NCI-H69 (cell line): ENCODE data around the gene CYP46A1.
A peak's percentile ranks its signal among the peaks of the same experiment; 100 is the strongest.

Experiments
- DNase-seq: peaks from one replicate; lab custom pipeline; 2025; lab: John Stamatoyannopoulos, UW

The CYP46A1 gene

DNA sequence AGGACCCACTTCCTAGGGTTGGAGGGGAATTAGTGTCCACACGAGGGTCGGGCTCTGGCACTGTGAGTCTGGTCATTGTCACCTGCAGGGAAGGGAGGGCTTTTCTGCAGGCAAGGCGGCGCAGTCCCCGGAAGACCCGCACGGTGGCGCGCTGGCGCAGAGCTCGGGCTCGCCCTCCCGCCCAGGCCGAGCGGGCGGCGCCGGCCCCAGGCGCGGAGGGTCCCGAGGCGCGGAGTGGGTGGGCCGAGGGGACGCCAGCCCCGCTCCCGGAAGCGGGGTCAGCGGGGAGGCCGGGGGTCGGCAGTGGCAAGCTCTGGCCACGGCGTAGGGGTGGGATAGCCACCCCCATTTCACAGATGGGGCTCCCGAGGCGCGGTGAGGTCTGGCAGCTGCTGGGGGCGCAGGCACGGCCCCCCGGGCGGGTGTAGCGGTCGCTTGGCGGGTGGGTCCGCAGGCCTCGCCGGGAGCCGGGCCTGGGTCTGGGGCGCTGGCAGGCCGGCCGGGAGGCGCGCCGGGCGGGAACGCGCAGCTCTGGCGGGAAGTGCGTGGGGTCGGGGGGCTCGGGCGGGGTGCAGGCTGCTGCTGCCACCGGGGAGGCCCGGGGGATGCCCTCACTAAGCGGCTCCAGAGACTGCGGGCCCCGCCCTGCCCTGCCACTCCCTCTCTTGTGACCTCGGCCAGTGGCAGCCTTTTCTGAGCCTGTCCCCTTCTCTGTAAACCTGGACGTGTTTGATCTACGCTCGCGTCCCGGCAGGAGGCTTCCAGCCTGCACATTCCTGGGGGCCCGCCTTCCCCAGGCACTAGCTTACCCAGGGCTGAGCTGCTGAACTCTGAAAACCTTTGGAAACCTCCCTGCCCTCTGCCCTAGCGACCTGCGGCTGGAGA is 46.1 kb downstream of the CYP46A1 start:
- DNase-seq = peak; percentile 78

GRCh38 chr14:99730876-99731546 is 46.9 kb downstream of the CYP46A1 start:
- DNase-seq = no peak

DNA sequence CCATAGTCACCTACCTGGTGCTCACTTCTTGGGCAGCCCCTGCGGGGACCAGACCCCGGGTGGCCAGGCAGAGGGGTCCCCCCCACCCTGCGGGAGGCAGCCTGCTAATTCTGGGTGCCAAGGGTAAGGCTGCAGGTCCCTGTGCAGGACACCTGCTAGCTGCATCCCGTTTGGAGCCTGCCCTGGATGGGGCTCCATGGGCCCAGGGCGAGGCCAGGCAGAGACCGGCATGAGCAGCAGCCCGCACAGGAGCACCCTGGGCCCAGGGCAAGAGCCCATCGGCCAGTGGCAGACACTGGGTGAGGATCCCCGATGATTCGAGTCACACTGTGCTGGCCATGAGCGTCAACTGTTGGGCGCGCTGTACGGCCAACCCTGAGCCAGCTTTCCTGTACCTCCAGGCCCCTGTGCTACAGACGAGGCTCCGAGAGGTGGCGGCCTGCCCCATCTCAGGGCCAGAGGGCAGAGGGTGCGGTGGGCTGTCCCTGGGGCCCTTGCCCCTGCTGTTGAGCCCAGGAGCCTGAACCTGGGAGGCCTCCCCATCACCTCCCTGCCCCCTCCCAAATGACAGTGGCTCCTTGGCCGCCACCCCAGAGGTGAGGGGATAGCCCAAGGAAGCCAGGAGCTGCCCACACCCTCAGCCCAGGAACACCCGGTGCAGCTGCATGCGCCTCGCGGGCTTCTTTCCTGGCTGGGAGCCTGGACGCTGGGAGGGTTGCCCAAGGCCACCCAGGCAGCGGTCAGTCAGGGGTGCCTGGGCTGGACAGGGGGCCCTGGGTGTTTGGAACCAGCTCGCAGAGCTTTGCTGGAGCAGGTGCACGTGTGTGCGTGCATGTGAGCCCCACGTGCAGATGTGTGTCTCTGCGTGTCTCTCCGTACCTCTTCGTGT is 47.7 kb downstream of the CYP46A1 start:
- no peak for DNase-seq

GRCh38 chr14:99732436-99733210 is 48.5 kb downstream of the CYP46A1 start:
- no peak for DNase-seq

DNA sequence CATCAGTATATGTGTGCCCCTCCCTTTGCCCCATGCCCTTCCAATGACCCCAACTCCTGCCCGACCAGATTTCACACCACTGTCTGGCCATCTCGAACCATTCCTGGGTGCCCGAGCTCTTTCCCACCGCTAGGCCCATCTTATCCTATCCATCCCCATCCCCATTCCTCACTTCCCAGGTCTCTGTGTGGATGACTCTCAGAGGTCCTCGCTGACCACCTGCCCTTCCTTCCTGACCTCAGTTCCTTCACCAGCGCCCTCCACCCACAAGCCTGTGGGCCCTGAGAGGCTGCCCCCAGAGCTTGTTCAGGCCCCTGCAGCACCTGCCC is 49.1 kb downstream of the CYP46A1 start:
- DNase-seq = no peak

DNA sequence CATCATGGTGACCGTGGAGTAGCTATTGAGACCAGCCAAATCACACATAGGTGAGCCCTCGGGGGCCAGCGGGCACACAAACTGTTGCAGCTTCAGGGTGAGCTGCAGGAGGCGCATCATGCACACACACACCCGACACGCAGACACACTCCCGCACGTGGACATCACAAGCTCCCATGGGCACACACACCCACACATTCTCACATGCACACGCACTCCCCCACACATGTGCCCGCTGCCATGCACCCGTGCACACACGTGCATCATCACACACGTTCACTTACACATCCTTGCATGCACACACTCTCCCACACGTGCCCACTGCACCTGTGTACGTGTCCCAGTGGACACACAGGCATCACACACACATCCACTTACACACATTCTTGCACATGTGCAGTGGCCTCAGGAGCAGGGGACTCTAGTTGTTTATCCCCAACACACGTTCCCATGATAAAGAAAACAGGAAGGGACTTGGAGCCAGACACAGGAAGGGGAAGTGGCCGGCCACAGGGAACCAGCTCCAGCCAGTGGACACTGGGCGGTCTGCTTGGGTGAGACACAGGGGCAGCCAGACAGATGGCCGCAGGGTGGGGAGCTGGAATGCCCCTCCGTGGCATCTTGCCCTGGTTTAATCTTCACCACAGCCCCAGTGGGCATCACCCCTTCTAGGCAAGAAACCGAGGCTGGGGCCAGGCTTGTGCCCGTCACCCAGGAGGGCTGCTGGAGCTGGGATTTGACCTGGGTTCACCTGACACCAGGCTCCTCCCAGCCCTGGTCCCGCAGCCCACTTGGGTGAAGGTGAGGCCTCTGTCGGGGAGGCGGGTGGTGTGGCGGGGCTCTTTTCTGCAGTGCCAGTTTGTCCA is 49.7 kb downstream of the CYP46A1 start:
- no peak for DNase-seq

DNA sequence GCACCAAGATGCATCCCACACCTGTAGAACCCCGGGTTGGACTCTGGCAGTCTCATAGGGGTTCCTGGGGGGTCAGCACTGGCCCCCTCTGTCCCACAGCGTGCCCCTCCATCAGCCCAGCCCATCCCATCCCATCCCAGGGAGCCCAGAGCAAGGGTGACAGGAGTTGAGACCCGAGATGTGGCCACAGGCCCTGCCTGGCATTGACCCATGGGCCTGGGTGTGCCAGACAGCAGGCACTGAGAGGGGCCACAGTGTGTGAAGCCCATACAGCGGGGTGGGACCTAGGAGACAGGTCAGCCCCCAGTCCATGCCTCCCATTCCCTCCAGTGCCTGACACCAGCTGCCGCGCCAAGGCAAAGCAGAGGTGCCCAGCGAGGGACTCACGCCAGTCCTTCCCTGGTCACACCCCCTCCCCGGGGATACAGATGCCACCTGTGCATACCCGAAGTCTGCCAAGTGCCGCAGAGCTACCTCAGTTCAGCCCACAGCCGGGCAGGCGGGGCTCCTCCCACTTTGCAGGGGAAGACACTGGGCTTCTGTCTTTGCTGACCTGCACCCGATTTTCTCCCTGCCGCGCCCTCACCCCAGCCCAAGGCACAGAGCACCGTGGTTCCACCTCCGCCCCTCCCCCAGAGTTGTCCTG is 50.4 kb downstream of the CYP46A1 start:
- DNase-seq = peak; percentile 86

GRCh38 chr14:99735189-99736135 is 51.4 kb downstream of the CYP46A1 start:
- DNase-seq = no peak

- peak; percentile 32 for DNase-seq
Observed at GRCh38 chr14:99736603-99737371, 52.7 kb downstream of the CYP46A1 start.

- no peak for DNase-seq
Observed at GRCh38 chr14:99737451-99737951, 53.4 kb downstream of the CYP46A1 start.

DNA sequence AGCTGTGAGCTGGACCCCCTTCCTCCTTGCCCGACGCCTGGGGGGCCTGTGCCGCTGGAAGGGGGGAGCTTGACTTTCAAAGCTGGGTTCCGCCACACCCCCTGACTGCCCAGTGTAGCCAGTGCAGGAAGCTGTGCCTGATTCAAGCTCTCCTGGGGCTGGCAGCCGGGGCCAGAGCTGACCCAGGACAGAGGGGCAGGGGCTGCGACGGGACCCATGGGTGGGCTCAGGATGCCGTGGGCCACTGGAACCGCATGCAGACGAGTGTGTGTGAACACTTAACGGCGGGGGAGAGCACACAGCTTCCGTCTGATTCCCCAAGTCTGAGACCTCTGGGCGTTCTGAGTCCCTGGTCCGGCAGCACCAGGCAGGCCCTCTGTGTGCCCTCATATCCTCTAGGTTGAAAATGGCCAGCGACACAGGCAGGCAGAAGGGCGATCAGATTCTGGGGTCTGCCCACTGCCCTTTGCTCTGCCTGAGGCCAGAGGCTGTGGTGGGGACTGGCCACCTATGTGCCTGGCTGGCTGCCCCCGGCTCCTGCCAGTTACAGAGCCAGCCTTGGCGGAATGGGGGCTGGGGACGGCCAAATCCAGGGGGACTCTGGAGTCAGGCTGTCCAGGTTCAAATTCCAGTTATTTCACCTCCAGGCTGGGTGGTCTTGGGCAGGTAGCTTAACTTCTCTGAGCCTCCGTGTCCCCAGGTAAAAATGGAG is 54.0 kb downstream of the CYP46A1 start:
- no peak for DNase-seq

DNA sequence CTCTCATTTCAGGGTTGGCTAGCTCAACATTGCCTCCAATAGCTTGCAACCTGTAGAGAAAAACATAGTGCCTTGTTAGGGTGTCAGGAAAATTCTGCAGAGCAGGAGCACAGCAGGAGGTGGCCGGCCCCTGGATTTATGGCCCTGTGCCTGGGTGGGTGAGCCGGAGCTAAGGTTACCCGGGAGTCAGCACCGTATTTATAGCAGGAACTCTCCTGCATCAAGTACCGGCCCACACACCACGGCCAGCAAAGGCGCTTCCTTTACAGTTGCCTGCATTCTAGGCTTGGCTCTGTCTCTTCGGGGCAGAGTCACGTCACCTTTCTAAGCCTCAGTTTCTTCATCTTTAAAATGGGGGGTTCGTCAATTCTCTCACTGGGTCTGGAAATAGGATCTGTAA is 56.3 kb downstream of the CYP46A1 start:
- no peak for DNase-seq

- no peak for DNase-seq
Observed at GRCh38 chr14:99741227-99741976, 57.3 kb downstream of the CYP46A1 start.

GRCh38 chr14:99742074-99742473 is 58.0 kb downstream of the CYP46A1 start:
- no peak for DNase-seq

GRCh38 chr14:99742509-99743487 is 58.7 kb downstream of the CYP46A1 start:
- no peak for DNase-seq
